ENCODE measurements around the gene PKHD1. TPM values are rescaled to one million over a fixed set of nuclear protein-coding genes. Genes with fewer than 3 reads are reported as not detected.

PKHD1 gene
- total RNA-seq, 1 experiment from 2014 or later, result not detected

GRCh38 chr6:52076791-52077179 is 10.6 kb downstream of the PKHD1 start:
- Histone ChIP-seq H3K9me3 (ENCODE audit: control insufficient read depth, insufficient read depth, low read depth, low read length) (no peaks in the 10 kb centered on the region), H3K27me3 (ENCODE audit: control insufficient read depth, insufficient read depth, low read length) (peaks cover 2% of the 10 kb centered on the region; the same call in 1 of the 2 replicates), H3K4me3 (ENCODE audit: low read depth in 2 of 2, low read length in 2 of 2) (no peak overlapping the region), H3K36me3 (ENCODE audit: control insufficient read depth, insufficient read depth, low read length) (no peaks in the 10 kb centered on the region), H3K27ac (ENCODE audit: low read length) (no peak overlapping the region), H3K4me1 (ENCODE audit: control insufficient read depth, insufficient read depth, low read length) (no peaks in the 10 kb centered on the region)
- ATAC-seq (no peak), DNase-seq (ENCODE audit: low read depth, low spot score) (no peak)
- TF ChIP-seq SIN3A (IDR thresholded peaks at IDR 0.05; ENCODE audit: borderline replicate concordance, insufficient read depth, low read depth, low read length), result no peak
- no peak for TF ChIP-seq POLR2AphosphoS5 (IDR thresholded peaks at IDR 0.05; ENCODE audit: low read depth, low read length)
- TF ChIP-seq CTCF (IDR thresholded peaks at IDR 0.05), result no peak
- no peak for TF ChIP-seq TCF7L2 (IDR thresholded peaks at IDR 0.05; ENCODE audit: low read depth, low read length)
- no peak for TF ChIP-seq REST (IDR thresholded peaks at IDR 0.05; ENCODE audit: insufficient read depth in 1 of 2, low read depth in 2 of 2, low read length in 1 of 2)
- intact Hi-C loops (cut with micrococcal nuclease; ENCODE audit: unreplicated experiment) (no loop called here), in situ Hi-C loops (cut with HindIII; ENCODE audit: low pct_unique_long_range_greater_than_20kb, low sequenced_read_pairs) (no loop called here)
- no TSS peak for BruUV-seq (replicated peaks)
- ChIA-PET CTCF (no interaction called here), POLR2A (no interaction called here)

GRCh38 chr6:52074716-52075115 is 12.7 kb downstream of the PKHD1 start:
- Histone ChIP-seq H3K4me3 (ENCODE audit: low read depth in 2 of 2, low read length in 2 of 2) (no peak overlapping the region), H3K9me3 (ENCODE audit: control insufficient read depth, insufficient read depth, low read depth, low read length) (no peaks in the 10 kb centered on the region), H3K36me3 (ENCODE audit: control insufficient read depth, insufficient read depth, low read length) (no peaks in the 10 kb centered on the region), H3K4me1 (ENCODE audit: control insufficient read depth, insufficient read depth, low read length) (no peaks in the 10 kb centered on the region), H3K27ac (ENCODE audit: low read length) (no peak overlapping the region), H3K27me3 (ENCODE audit: control insufficient read depth, insufficient read depth, low read length) (peaks cover 2% of the 10 kb centered on the region; the same call in 1 of the 2 replicates)
- intact Hi-C loops (cut with micrococcal nuclease; ENCODE audit: unreplicated experiment) (no loop called here), in situ Hi-C loops (cut with HindIII; ENCODE audit: low pct_unique_long_range_greater_than_20kb, low sequenced_read_pairs) (no loop called here)
- TF ChIP-seq POLR2AphosphoS5 (IDR thresholded peaks at IDR 0.05; ENCODE audit: low read depth, low read length), result no peak
- no peak for TF ChIP-seq SIN3A (IDR thresholded peaks at IDR 0.05; ENCODE audit: borderline replicate concordance, insufficient read depth, low read depth, low read length)
- TF ChIP-seq TCF7L2 (IDR thresholded peaks at IDR 0.05; ENCODE audit: low read depth, low read length), result no peak
- TF ChIP-seq REST (IDR thresholded peaks at IDR 0.05; ENCODE audit: insufficient read depth in 1 of 2, low read depth in 2 of 2, low read length in 1 of 2), result no peak
- TF ChIP-seq CTCF (IDR thresholded peaks at IDR 0.05), result no peak
- ChIA-PET CTCF (no interaction called here), POLR2A (no interaction called here)
- DNase-seq (ENCODE audit: low read depth, low spot score), result no peak
- no TSS peak for BruUV-seq (replicated peaks)
- no peak for ATAC-seq
